Esophagus muscularis mucosa (tissue), 2 donors: ENCODE data around the gene SLC22A3.

Experiments used
- POLR2A ChIP-seq: fragments of 450-650 bp; IDR thresholded peaks from one replicate; pipeline ENCODE4 v1.6.1; 2017; ENCODE audit warnings: antibody characterized with exemption, moderate library complexity, mild to moderate bottlenecking, low read depth
- POLR2AphosphoS5 ChIP-seq, 2 donors: sonication (generic); formaldehyde crosslinking; IDR thresholded peaks; one replicate each; pipeline ENCODE4 v1.6.1; 2017; ENCODE audit warnings: antibody characterized with exemption in 2 of 2

- TF ChIP-seq POLR2A (no peak), POLR2AphosphoS5 (IDR thresholded peaks at IDR 0.05) (no peak)
These were observed 10.9 kb upstream of the SLC22A3 start for GRCh38 chr6:160337301-160337700.
